Ishikawa (cell line): ENCODE measurements around the gene GJC1.

Source experiments
- CREB1 ChIP-seq: IDR thresholded peaks from 2 replicates; pipeline ENCODE4 v1.6.1; 2012; ENCODE audit warnings: low read depth
- EP300 ChIP-seq: IDR thresholded peaks from 2 replicates; pipeline ENCODE4 v1.6.1; 2012; ENCODE audit warnings: borderline replicate concordance
- TAF1 ChIP-seq: IDR thresholded peaks from 2 replicates; pipeline ENCODE4 v1.6.1; 2012; ENCODE audit warnings: low read depth, mild to moderate bottlenecking
- TCF12 ChIP-seq: IDR thresholded peaks from 2 replicates; pipeline ENCODE4 v1.6.1; 2012; ENCODE audit warnings: low read depth
- YY1 ChIP-seq: IDR thresholded peaks from 2 replicates; pipeline ENCODE4 v1.6.1; 2012; ENCODE audit warnings: low read depth
- TF ChIP-seq, protein P1 (sequence below): IDR thresholded peaks from 2 replicates; pipeline ENCODE4 v1.6.1; 2012; ENCODE audit warnings: low read depth, mild to moderate bottlenecking
- TF ChIP-seq, protein P2 (sequence below): IDR thresholded peaks from 2 replicates; pipeline ENCODE4 v1.6.1; 2012

DNA sequence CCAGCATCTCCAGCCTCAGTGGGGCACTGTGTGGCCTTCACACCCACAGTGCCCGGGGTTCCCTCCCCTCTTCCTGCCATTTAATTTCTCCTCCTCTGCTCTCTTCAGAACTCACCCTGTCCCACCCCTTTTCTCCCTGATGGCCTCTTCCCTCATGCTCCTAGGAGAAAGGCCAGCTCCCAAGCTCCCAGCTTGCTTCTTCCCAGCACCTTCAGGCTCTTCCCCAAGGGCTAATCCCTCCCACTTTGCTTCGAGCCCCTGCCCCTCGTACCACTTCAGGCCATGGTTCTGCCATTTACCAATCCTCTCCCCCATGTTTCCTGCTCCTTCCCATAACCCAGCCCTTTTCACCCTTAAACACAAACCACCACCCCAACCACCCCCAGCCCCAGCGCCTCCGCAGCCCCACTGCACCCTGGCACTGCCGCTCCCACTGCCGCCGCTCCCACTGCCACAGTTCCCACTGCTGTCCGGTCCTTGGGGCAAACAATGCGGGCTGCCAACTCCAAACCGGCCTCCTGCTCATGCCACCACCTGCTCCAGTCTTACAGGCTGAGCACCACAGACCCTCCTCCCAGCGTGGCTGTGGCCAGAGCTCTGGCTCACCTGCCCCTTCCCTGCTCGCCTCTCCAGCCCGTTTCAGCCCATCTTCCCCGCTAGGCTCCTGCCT is 42.7 kb downstream of the GJC1 start:
- TF ChIP-seq YY1: no peak
- no peak for TF ChIP-seq TCF12
- TF ChIP-seq TAF1: no peak
- TF ChIP-seq, protein P1, sequence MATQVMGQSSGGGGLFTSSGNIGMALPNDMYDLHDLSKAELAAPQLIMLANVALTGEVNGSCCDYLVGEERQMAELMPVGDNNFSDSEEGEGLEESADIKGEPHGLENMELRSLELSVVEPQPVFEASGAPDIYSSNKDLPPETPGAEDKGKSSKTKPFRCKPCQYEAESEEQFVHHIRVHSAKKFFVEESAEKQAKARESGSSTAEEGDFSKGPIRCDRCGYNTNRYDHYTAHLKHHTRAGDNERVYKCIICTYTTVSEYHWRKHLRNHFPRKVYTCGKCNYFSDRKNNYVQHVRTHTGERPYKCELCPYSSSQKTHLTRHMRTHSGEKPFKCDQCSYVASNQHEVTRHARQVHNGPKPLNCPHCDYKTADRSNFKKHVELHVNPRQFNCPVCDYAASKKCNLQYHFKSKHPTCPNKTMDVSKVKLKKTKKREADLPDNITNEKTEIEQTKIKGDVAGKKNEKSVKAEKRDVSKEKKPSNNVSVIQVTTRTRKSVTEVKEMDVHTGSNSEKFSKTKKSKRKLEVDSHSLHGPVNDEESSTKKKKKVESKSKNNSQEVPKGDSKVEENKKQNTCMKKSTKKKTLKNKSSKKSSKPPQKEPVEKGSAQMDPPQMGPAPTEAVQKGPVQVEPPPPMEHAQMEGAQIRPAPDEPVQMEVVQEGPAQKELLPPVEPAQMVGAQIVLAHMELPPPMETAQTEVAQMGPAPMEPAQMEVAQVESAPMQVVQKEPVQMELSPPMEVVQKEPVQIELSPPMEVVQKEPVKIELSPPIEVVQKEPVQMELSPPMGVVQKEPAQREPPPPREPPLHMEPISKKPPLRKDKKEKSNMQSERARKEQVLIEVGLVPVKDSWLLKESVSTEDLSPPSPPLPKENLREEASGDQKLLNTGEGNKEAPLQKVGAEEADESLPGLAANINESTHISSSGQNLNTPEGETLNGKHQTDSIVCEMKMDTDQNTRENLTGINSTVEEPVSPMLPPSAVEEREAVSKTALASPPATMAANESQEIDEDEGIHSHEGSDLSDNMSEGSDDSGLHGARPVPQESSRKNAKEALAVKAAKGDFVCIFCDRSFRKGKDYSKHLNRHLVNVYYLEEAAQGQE: no peak
- TF ChIP-seq, protein P2, sequence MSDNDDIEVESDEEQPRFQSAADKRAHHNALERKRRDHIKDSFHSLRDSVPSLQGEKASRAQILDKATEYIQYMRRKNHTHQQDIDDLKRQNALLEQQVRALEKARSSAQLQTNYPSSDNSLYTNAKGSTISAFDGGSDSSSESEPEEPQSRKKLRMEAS: no peak
- TF ChIP-seq CREB1: no peak
- TF ChIP-seq EP300: no peak
